G401 (cell line): ENCODE data around the gene PRKCA. TPM values are rescaled to one million over a fixed set of nuclear protein-coding genes. Genes with fewer than 3 reads are reported as not detected.
"Not testable (repeated sequence)": the region's sequence is repeated elsewhere in the genome, so short reads cannot be mapped to it uniquely, and the experiment has no call there.

Experiments used
- DNase-seq: peaks from one replicate; pipeline ENCODE4 v3.0.0-alpha.2; 2015; ENCODE audit warnings: low spot score
- in situ Hi-C: cut with HindIII; loops from 2 replicates; pipeline ENCODE4 v1.10.0; 2016; ENCODE audit warnings: low sequenced_read_pairs, mixed read lengths
- total RNA-seq: library from RNA; depleted of rRNA; stranded (reverse); fragments of >200 nt; shearing (Covaris generic); gene quantifications from 2 replicates; pipeline ENCODE4 v1.2.3, GENCODE V29; 2014; rRNA removed

PRKCA gene
- total RNA-seq, result 21.7 and 44.7 TPM in 2 replicates

GRCh38 chr17:66301864-66302741 lies at the start of gene PRKCA:
PRKCA (plus strand) TSS chr17:66302613.
- peak; percentile 61 for DNase-seq
- in situ Hi-C loops, result no loop called here

- DNase-seq, in situ Hi-C loops: not testable (repeated sequence)
Measured at GRCh38 chr17:66253458-66253857, 49.0 kb upstream of the PRKCA start.

- DNase-seq, result peak; percentile 63
- in situ Hi-C loops, result no loop called here
Measured at GRCh38 chr17:66255112-66255511, 47.3 kb upstream of the PRKCA start.

- in situ Hi-C loops, result no loop called here
- no peak for DNase-seq
Measured at GRCh38 chr17:66255527-66255971, 46.9 kb upstream of the PRKCA start.

GRCh38 chr17:66260275-66260674 lies 42.1 kb upstream of the PRKCA start:
- in situ Hi-C loops, result no loop called here
- no peak for DNase-seq

- in situ Hi-C loops, result no loop called here
- no peak for DNase-seq
Measured at GRCh38 chr17:66260688-66261087, 41.7 kb upstream of the PRKCA start.

GRCh38 chr17:66262767-66263166 lies 39.6 kb upstream of the PRKCA start:
- no peak for DNase-seq
- in situ Hi-C loops, result no loop called here

GRCh38 chr17:66264696-66265095 lies 37.7 kb upstream of the PRKCA start:
- DNase-seq, result no peak
- in situ Hi-C loops, result no loop called here

GRCh38 chr17:66268247-66268927 lies 34.0 kb upstream of the PRKCA start:
- DNase-seq, result no peak
- in situ Hi-C loops, result no loop called here

GRCh38 chr17:66270106-66270505 lies 32.3 kb upstream of the PRKCA start:
- no peak for DNase-seq
- in situ Hi-C loops, result no loop called here

- no peak for DNase-seq
- in situ Hi-C loops, result no loop called here
Measured at GRCh38 chr17:66271512-66271911, 30.9 kb upstream of the PRKCA start.

- no peak for DNase-seq
- in situ Hi-C loops, result no loop called here
Measured at GRCh38 chr17:66272811-66273585, 29.4 kb upstream of the PRKCA start.

GRCh38 chr17:66273586-66273848 lies 28.9 kb upstream of the PRKCA start:
- in situ Hi-C loops, result no loop called here
- DNase-seq, result no peak

- DNase-seq, result no peak
- in situ Hi-C loops, result no loop called here
Measured at GRCh38 chr17:66275651-66276050, 26.8 kb upstream of the PRKCA start.

GRCh38 chr17:66276328-66276937 lies 26.0 kb upstream of the PRKCA start:
- in situ Hi-C loops, result no loop called here
- no peak for DNase-seq

- in situ Hi-C loops, result no loop called here
- no peak for DNase-seq
Measured at GRCh38 chr17:66277191-66277590, 25.2 kb upstream of the PRKCA start.

GRCh38 chr17:66281661-66282369 lies 20.6 kb upstream of the PRKCA start:
- no peak for DNase-seq
- in situ Hi-C loops, result no loop called here

GRCh38 chr17:66283296-66283934 lies 19.0 kb upstream of the PRKCA start:
- no peak for DNase-seq
- in situ Hi-C loops, result no loop called here

- no peak for DNase-seq
- in situ Hi-C loops, result no loop called here
Measured at GRCh38 chr17:66283971-66284370, 18.4 kb upstream of the PRKCA start.
